Epithelial cell of proximal tubule (primary cell): ENCODE data around the gene EXOC1. TPM values are rescaled to one million over a fixed set of nuclear protein-coding genes. Genes with fewer than 3 reads are reported as not detected.

Source experiments
- DNase-seq: peaks from one replicate; pipeline ENCODE4 v3.0.0-alpha.2; 2011; ENCODE audit warnings: low read depth
- H3K4me3 ChIP-seq: 2 replicates; pipeline ENCODE4 v1.5.1; 2011; ENCODE audit warnings: low read depth, mild to moderate bottlenecking, low read length
- CTCF ChIP-seq: conservative IDR thresholded peaks from 2 replicates; pipeline ENCODE4 v1.5.1; 2012; ENCODE audit warnings: low read depth, mild to moderate bottlenecking, low read length
- total RNA-seq: library from RNA; depleted of rRNA; stranded (reverse); fragments of >200 nt; gene quantifications from 2 replicates; pipeline ENCODE4 v1.2.3, GENCODE V29; 2015

The EXOC1 gene
- total RNA-seq, 1 donor from 2014 or later: 16.8 TPM

GRCh38 chr4:55866290-55866907, 13.0 kb downstream of the EXOC1 start:
- peak; percentile 78 for DNase-seq
- no peak for TF ChIP-seq CTCF
- no peak overlapping the region for H3K4me3 ChIP-seq

- TF ChIP-seq CTCF: peak; percentile 88
- no peak overlapping the region for H3K4me3 ChIP-seq
- DNase-seq: no peak
Measured at GRCh38 chr4:55866973-55867574, 13.6 kb downstream of the EXOC1 start.

GRCh38 chr4:55868581-55869090, 15.2 kb downstream of the EXOC1 start:
- no peak for TF ChIP-seq CTCF
- no peak overlapping the region for H3K4me3 ChIP-seq
- DNase-seq: no peak

- DNase-seq: no peak
- no peak overlapping the region for H3K4me3 ChIP-seq
- TF ChIP-seq CTCF: no peak
Measured at GRCh38 chr4:55871299-55871800, 17.9 kb downstream of the EXOC1 start.

- no peak overlapping the region for H3K4me3 ChIP-seq
- TF ChIP-seq CTCF: no peak
- DNase-seq: no peak
Measured at GRCh38 chr4:55874831-55875230, 21.4 kb downstream of the EXOC1 start.

GRCh38 chr4:55876387-55876786, 22.9 kb downstream of the EXOC1 start:
- no peak for TF ChIP-seq CTCF
- H3K4me3 ChIP-seq: no peak overlapping the region

More at GRCh38 chr4:55876387-55876786, 22.9 kb downstream of the EXOC1 start:
- no peak for DNase-seq
